HG02678 (cell line): ENCODE results near the gene IFT27.
"Not testable (repeated sequence)": the region's sequence is repeated elsewhere in the genome, so short reads cannot be mapped to it uniquely, and the experiment has no call there.

Experiments used
- ATAC-seq: cut with Tn5 transposase; IDR thresholded peaks from one replicate; pipeline ENCODE4 v1.9.1; 2021; ENCODE audit warnings: mild to moderate bottlenecking, moderate library complexity; ENCODE audit not compliant: unreplicated experiment

The IFT27 gene

DNA sequence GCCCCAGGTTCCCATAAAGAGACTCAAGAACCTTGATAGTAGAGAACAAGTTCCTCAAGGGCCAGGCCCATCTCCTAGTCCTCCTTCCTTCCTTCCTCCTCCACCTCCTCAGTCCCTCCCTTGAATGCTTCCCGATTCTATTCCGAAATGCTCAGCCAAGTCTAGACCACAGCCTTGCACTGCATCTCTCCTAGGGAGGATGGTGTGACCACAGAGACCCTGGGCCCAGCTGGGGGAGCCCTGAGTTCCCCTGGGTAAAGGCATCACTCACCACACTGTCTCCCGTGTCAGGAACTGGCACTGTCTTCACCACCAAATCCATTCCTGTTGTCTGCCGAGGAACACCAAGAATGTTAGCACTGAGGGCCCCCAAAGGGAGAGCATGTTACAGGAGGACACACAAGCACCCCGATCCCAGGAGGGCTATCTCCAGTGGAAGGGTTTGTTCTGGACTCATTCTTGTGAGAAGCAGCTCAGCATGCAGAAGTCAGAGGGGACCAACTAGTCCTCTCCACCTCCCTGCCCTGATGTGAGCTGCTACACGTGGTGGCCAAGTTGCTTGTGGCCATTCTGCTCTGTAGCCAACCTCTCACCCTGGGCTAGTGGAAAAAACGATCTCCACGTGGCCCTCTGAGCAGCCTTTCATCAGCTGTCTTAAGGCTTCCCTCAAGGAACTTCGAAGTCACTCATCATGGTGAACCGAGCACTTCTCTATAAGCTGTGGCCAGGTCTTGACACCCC, 8.7 kb downstream of the IFT27 start:
- ATAC-seq: no peak

DNA sequence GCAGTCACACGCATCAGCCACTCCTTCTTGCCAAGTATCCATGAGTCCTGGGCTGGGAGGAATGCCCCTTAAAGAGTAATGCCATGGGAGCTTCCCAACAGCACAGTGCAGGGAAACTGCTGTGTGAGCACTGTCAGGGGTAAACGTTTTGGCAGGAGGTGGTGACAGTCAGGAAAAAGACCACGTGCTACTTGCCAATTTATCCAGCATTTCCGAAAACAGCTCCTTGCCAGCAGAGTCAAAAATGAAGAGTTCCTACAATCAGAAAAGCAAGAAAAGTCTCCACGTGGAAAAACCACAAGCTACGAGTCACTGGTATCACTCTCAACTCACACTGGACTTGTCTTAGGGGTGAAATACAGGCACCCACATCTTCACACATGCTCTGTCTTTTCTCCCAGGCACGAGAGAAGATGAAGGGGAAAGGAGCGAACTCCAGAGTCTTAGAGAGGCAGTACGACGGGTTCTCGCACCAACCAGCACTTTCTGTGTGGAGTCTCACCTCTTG, 9.9 kb downstream of the IFT27 start:
- ATAC-seq: no peak

DNA sequence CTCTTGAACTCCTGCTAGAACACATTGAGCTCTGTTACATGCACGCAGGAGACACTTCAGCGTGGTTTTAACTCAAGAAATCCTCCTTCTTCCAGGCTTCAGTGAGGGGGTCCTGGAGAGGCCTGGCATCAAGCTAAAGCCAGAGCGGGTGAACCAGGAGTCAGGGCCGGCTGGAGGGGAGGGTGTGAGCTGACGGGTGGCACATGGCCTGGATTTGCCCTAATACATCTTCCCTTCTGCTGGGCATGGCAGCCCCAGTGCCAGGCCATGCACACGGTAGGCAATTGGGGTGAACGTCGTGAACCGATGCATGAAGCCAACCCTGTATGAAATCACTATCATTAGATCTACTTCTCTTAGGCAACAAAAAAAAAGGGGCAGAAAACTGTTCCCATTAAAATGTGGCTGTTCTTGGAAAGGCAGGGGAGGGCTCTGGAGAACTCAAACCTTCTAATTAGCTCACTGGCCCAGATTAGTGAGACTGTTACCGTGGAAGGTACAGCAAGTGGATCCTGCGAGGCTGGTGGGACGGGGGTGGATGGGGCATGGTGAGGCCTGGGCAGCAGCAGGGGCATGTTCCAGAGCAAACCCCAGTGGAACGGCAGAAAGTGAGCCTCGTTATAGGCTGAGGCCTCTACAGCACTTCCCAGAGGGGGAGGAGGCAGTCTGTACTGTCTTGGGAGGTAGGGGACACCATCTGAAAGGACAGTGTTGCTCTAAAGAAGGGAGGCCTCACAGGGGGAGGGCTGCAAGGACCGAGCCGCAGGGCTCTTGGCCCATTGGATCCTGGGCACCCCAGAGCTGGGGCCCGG, 10.6 kb downstream of the IFT27 start:
- no peak for ATAC-seq

DNA sequence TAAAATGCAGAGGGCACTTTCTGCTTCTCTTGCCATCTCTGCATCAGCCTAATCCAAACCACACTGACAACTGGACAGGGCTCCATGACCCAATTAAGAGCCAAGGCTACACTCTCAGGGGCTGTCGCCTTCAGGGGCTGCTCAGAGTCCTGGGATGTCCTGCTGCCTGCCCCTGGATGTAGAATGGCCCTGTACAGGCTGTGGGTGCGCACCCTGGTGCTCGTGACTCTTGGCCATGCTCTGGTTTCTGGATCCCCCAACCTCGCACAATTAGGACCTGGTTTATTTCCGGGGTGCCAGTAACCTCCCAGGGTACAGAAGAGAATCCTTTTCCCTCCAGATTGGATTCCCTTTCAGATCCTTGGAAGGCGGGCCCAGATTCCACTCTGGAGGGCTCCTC, 11.3 kb downstream of the IFT27 start:
- ATAC-seq: no peak

DNA sequence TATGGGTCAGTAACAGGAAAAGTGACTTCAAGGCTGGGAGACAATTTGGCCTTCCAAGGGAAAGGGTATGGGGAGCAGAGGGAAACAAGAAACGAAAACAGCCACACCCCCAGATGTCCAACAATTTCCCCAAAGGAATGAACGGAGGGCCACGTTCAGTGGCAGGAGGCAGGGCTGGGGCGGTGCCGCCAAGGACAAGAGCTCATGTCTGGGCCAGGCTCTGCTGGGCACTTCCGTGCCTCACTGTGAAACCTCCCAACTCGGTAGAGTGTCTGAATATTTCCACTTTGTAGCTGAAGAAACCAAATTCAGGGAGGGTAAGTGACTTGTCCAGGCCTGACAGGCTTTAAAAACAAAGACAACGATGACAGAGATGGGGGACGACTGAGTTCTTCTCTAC, 11.9 kb downstream of the IFT27 start:
- no peak for ATAC-seq

DNA sequence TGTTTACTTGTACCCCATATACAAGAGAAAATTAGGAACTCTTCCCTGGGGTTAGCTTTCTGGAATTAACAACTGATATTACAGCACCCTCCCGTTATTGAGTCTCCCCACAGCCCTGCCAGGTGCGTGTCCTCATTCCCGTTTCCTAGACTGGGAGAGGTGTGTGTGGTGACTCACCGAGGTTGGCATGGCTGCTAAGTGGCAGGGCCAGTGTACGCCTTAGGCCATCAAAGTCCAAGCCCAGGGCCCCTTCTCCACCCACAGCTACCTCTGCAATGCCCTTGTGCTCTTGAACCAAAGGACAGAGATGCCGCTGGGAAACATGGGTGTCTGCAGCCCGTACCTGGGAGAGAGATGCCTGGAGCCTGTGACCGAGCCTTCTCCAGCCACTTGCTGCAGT, 12.3 kb downstream of the IFT27 start:
- no peak for ATAC-seq

DNA sequence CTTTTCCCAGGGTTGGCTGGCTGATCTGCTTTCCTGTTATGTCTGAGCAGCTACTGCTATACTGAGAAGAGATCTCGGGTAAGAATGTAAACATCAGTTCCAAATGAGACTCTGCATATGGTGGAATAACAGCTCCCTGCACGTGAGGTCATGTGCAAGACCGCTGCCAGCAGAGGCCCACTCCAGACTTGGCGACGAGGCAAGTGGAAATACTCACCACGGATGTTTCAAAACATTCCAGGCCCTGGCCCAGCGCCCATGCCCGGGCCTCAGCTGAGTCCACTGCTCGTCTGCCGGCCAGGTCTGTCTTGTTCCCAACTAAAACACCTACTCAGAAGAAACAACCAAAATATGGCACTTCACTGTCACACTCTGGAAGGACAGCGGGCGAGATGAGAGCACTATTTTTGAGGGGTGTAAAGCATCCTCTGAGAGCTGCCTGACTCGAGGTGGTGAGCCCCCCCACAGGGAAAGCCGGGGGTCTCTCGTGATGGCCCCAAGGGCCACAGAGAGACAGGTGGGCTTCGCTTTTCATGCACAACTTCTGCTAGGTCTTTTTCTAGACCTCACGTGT, 13.1 kb downstream of the IFT27 start:
- no peak for ATAC-seq

DNA sequence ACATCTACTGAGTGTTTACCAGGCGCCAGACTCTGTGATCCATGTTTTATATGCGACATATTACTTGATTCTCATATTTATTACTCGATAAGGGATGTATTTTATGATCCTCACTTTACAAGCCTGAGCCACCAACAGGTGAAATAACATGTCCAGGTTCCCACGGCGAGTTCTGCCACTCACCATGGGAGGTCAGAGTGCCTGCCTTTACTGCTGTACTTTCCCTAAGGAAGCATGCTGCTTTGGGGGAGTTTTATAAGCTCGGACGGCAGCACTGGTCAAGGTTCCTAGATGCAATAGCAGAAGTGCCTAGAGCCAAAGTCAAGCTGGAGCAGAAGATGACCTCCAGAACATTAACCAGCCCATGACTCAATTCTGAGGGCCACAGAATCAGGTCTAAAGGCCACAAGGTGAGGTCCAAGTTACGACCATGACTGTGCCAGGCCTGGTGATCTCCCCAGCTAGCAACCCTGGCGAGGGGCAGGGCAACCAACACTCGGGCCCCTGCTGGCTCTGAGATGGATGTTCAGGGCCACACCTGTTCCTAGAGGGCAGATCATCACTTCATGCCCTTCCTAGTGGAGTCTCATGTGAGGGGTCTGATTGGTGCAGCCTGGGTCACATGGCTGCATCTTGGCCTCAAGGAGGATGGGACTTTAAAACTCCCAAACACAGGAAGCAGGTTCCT, 14.2 kb downstream of the IFT27 start:
- ATAC-seq: no peak

DNA sequence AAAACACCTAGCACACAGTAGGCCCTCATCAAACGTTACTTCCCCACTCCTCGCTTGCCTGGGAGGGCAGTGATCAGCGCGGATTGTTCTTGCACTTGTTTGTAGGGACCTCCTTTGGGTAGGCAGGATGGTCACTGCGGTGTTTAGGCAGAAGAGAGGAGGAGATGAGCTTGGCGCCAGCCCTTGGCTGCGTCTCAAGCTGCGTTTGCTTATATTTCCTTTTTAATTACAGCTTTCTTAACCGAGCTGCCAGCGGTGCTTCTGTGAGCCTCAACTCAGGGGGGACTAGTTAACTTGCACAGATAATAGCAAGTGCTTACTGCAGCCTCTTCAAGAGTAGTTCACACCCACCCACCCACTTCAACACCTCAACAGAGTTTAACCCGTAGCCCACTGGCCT, 15.1 kb downstream of the IFT27 start:
- no peak for ATAC-seq

DNA sequence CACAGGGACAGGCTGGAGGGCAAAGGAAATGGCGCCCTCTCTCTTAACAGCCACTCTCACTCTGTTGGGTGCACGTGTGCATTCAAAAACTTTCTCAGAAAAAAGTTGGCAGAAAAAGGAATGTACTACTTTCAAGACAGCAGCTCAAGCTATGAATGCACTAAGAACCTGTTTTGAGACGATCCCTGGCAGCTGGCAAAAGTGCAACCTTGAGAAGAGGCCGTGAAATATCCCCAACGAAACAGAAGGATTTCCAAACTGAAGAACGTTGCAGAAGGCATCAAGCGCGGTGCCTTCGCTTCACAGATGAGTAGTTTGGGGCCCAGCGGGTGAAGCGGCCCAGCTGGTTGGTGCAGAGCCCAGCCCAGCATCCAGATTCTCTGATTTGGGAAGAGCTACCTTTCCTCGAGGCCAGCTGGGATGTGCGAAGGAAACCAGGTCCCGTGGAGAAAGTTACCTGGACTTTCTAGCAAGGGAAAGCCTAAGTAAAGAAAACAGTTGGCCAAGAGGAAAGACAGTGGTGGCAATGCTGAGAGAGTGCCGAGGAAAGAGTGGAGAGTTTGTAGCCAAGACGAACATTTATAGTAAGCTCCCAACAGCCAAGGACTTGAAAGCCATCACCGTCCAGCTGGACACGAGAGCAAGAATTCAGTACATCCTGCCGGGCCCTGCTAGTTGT, 16.3 kb downstream of the IFT27 start:
- no peak for ATAC-seq

DNA sequence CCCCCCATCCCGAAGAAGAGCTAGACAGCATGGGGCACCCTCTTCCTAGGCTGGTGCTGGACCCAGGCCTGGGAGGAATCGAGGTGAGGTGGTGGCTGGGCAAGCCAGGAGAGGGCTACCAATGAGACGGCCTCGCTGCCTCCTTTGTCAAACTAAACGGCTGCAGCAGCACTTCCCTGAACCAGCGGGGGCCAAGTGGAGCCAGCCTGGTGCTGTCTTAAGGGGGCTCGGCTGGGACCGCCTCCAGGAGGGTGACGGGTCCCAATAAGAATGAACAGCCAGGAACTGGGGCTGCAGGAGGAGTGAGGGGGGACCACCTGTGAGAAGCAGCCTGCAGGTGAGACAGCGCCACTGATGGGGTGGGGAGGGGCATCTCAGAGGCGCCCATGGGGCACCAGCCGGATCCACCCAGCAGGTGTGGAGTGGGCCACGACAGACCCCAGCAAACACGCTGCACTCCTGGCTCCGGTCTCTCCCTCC, 17.1 kb downstream of the IFT27 start:
- ATAC-seq: no peak

DNA sequence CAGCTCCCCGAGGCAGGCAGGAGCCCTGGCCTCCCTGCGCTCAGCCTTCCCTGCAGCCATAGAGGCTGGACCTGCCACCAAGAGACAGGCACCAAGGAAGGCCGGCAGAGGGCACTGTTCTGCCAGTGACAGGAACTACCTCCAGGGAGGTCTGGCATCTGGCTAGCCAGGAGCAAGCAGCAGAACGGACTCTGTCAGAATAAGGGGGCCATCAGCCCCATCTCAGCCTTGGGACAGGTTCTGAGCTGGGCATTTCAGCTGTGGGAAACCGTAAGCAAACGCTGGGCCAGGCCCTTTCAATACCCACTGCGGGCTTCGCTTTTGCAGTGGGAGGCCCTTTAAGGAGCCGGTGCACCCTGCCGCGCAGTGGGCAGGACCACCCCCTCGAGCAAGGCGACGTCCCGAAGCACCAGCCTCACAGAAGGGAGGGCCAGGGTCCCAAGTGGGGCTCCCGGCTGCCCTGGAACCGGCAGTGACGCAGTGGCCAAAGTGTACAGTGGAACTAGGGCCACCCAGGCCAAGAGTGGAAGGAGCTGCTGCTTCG, 18.2 kb downstream of the IFT27 start:
- no peak for ATAC-seq

DNA sequence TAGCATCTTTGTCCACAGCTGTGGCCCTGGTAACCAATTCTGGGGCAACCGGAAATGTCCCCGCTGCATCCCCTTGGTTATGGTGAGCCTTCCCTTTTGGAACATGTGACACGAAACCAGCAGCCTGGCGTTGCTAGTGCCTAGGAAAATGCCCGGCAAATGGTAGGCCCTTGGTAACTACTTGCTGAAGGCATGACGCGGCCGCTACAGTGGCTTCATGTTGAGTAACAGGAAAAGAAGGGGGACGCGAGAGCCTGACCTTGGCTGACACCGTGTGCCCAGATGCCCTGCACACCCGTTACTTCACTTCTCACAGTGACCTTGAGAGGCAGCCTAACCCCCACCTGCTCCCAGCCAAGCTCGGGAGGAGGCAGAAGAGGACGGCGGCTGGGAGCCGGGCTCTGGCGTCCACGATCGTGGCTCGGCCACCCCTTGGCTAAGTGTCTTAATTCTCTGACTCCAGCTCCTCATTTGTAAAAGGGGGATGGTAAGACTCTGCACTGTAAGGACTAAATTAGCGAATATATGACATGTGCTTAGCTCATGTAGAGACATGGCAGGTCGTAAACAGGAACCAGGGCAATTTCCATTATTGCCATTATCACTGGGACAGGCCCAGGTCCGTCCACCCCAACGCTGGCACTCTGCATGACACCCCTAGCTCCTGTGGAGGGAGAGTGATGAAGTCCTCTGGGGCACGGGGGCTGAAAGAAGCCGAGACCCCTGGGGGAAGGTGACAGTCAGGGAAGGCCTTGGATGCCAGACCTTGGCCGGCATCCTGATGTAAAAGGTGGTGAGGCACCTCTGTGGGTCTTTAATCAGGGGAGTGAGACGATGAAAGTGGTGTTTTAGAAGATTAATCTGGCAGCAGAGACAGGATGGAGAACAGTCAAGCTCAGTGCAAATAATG, 18.9 kb downstream of the IFT27 start:
- no peak for ATAC-seq

DNA sequence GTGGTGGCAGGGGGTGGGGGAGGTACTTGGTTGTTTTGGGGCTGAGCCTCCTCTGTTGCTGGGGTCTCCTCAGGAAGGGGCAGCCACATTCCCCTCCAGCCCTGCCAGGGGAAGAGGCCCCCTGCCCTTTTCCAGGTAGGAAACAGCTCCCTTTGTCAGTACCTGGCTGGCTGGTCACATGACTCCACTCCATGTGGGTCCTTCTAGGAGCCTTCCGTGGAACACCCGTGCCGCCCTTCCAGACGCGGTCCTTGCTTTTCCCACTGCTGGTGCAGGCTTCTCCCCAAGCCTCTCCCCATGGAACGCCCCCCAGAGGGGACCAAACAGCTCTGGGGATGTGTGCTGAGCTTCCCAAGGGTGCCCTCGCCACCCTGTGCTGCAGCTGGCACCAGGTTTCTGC, 19.9 kb downstream of the IFT27 start:
- ATAC-seq: no peak

DNA sequence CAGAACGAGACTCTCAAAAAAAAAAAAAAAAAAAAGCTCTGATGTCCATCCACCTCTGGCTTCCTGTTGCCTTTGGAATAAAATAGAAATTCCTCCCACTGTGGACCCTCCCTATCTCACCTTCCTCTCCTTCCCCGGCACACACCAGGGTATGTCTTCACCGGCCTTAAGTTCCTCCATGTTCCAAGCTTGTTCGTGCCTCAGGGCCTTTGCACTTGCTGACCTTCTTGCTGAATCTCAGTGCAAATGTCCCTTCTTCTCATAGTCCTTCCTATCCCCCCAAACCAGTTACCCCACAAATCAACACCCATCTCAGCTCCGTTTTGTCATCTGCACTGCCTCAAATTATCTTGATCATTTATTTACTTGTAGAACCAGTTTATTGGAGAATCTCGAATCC, 20.6 kb downstream of the IFT27 start:
- no peak for ATAC-seq

DNA sequence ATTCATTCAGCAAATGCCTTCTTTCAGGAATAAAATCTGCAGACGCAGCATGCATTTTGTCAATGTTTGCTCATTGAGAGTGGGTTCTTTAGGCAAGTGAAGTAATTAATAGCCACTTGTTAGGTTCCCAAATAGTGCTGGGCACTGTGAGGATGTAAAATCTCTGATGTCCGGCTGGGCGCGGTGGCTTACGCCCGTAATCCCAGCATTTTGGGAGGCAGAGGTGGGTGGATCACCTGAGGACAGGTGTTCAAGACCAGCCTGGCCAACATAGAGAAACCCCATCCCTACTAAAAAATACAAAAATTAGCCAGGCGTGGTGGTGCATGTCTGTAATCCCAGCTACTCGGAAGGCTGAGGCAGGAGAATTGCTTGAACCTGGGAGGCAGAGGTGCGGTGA, 21.0 kb downstream of the IFT27 start:
- ATAC-seq: not testable (repeated sequence)

DNA sequence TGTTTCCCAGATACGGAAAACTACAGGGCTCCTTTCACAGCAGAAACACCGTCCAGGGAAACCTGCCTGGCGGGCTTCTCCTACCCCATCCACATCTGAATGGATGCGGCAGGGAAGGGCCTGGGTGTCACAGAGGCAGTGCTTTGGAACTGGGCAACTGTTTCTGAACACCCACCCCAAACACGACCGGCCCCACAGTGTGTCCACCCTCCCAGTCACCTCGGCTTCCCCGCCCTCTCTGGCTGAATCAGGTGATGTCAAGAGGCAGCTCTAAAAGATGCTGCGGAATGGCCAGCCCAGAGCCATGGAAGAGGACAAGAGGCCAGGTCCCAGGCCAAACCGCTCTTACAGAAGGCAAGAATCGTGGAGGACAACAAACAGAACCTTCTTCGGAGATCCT, 22.0 kb downstream of the IFT27 start:
- no peak for ATAC-seq

DNA sequence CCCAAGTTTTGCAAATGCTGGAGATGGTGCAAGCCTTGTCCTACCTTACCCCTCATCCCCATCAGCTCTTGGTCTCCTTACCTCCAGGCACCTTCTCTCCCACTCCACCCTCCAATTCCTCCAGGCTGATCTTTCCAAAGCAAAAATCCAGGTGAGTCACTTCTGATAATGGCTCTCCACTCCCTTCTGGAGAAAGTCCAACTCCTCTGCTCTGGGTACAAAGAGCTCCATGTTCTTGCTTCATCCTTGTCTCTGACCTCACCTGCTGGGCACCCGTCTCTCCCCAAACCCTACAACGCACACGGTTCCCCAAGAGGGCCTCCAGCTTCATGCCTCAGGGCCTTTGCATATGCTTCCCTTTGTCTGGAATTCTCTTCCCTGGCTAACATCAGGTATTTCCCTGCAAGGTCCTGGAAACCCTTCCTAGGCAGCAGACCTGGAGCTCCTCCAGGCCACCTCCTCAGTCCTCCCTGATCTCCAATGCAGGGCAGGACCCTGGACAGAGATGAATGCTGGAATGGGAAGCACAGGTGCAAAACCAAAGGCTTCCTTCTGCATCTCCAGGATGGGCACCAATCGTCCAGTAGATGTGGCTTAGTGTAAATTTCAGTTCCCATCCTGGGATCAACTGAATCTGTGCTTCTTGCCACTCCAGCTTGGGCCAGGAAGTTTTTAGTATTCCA, 22.7 kb downstream of the IFT27 start:
- no peak for ATAC-seq
